ENCODE data around the gene TRRAP. TPM values are rescaled to one million over a fixed set of nuclear protein-coding genes. Genes with fewer than 3 reads are reported as not detected.

TRRAP gene
- total and polyA plus RNA-seq, 2 of the 8 experiments (the other 6 are each of a cell fraction or from before 2014, with no cell fraction given): 21.7 to 48.6 TPM

DNA sequence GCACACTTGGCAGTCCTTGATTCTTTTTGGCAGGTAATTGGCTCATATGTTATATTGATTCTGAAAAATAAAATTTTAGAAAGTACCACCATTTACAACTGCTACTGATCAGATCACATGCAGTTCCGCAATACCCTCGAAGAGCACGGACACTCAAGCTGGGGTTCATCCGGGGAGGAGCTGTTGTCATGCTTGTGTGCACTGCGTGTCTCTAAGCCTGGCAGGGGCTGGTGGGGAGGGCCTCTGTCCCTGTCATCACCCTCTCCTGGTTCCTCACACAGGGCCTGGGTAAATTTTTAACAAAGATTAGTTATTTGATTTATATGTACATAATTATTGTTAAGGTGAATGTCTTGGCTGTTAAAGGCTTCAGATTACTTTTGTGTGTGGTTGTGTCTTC lies 45.2 kb downstream of the TRRAP start:
- no peak overlapping the region for H3K27ac ChIP-seq (ENCODE audit: low read depth, low read length)
- H3K56ac ChIP-seq (replicated peaks; ENCODE audit: insufficient read length, low read depth, low read length): no peak overlapping the region
- no peaks in the 10 kb centered on the region for H3K4me1 ChIP-seq (replicated peaks in 1 of 4; ENCODE audit: control insufficient read depth in 3 of 4, insufficient read depth in 4 of 4, low read length in 3 of 4)
- no peak for TF ChIP-seq SP1 (IDR thresholded peaks at IDR 0.05; ENCODE audit: low read depth, low read length)
- no peak for TF ChIP-seq MAFK (IDR thresholded peaks at IDR 0.05; ENCODE audit: low read depth, low read length)
- no peak for TF ChIP-seq BRCA1 (IDR thresholded peaks at IDR 0.05; ENCODE audit: low read depth, low read length)
- no peak for TF ChIP-seq SP2 (IDR thresholded peaks at IDR 0.05; ENCODE audit: low read length)
- no peak for TF ChIP-seq TAF1 (IDR thresholded peaks at IDR 0.05; ENCODE audit: low read depth, low read length)
- TF ChIP-seq, protein P1, sequence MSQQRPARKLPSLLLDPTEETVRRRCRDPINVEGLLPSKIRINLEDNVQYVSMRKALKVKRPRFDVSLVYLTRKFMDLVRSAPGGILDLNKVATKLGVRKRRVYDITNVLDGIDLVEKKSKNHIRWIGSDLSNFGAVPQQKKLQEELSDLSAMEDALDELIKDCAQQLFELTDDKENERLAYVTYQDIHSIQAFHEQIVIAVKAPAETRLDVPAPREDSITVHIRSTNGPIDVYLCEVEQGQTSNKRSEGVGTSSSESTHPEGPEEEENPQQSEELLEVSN (IDR thresholded peaks at IDR 0.05): no peak
- no peak for TF ChIP-seq SIX5 (IDR thresholded peaks at IDR 0.05; ENCODE audit: low read depth, low read length)
- TF ChIP-seq SUZ12 (IDR thresholded peaks at IDR 0.05; ENCODE audit: low read length): no peak
- TF ChIP-seq CREB1 (IDR thresholded peaks at IDR 0.05): no peak
- TF ChIP-seq USF2 (IDR thresholded peaks at IDR 0.05; ENCODE audit: low read length): no peak
- H2AK5ac ChIP-seq (ENCODE audit: low read depth, low read length): no peak overlapping the region
- DNase-seq (ENCODE audit: low read depth in 1 of 2, low spot score in 2 of 2): no peak
- H3K4me3 ChIP-seq (ENCODE audit: extremely low read depth in 1 of 4, insufficient read depth in 2 of 4, low read depth in 3 of 4, low read length in 4 of 4): no peak overlapping the region
- FAIRE-seq: no peak
- H3K4ac ChIP-seq (replicated peaks; ENCODE audit: insufficient read length, low read depth, low read length): no peak overlapping the region
- H3K9me3 ChIP-seq (ENCODE audit: insufficient read depth in 2 of 2, low read depth in 1 of 2, low read length in 1 of 2): no peaks in the 10 kb centered on the region
- H3K23ac ChIP-seq (ENCODE audit: insufficient read length): no peak overlapping the region
- no peak overlapping the region for H4K91ac ChIP-seq (replicated peaks; ENCODE audit: insufficient read length, low read length)
- no peak overlapping the region for H2BK5ac ChIP-seq (ENCODE audit: low read depth, low read length)
- no peak overlapping the region for H4K8ac ChIP-seq (ENCODE audit: extremely low read depth, insufficient read depth, low read length)
- H3K36me3 ChIP-seq (ENCODE audit: control insufficient read depth in 2 of 4, insufficient read depth in 4 of 4, low read length in 3 of 4): peaks cover 19 to 70% (median 50%) of the 10 kb centered on the region in 4 experiments
- no peak overlapping the region for H2BK120ac ChIP-seq (replicated peaks; ENCODE audit: low read depth, low read length)
- no peak overlapping the region for H2BK20ac ChIP-seq (ENCODE audit: low read length)
- H3K79me2 ChIP-seq (ENCODE audit: control insufficient read depth in 1 of 2, insufficient read depth in 2 of 2, low read length in 2 of 2): no peaks in the 10 kb centered on the region
- peaks cover 2% of the 10 kb centered on the region; the same call in 1 of the 2 replicates for H3K79me1 ChIP-seq (ENCODE audit: low read depth, low read length)
- H2BK15ac ChIP-seq (ENCODE audit: low read length): no peak overlapping the region
- no peaks in the 10 kb centered on the region for H3K27me3 ChIP-seq (replicated peaks in 1 of 4; ENCODE audit: control insufficient read depth in 3 of 4, extremely low read depth in 1 of 4, insufficient read depth in 3 of 4, low read length in 3 of 4)
- H3K18ac ChIP-seq (ENCODE audit: extremely low read depth, low read length): no peak overlapping the region
- no peaks in the 10 kb centered on the region for H3K23me2 ChIP-seq (ENCODE audit: low read depth, low read length)
- H2BK12ac ChIP-seq (ENCODE audit: low read depth, low read length): no peak overlapping the region
- no peak overlapping the region for H3K4me2 ChIP-seq (ENCODE audit: insufficient read depth in 1 of 2, low read depth in 2 of 2, low read length in 2 of 2)
- no peak overlapping the region for H3K9ac ChIP-seq (replicated peaks in 1 of 4; ENCODE audit: extremely low read depth in 1 of 4, low read depth in 3 of 4, low read length in 3 of 4)
- no peak overlapping the region for H2AFZ ChIP-seq (ENCODE audit: low read length)
- 87% methylated on average over 5 of the region's 5 CpGs; no CpG with 5 or more reads in 1 of the 2 experiments for WGBS, 2 experiments (ENCODE audit: extremely low coverage in 1 of 2, insufficient coverage in 1 of 2, insufficient read length in 1 of 2, insufficient replicate concordance in 2 of 2, low coverage in 1 of 2, low lambda C conversion rate in 2 of 2, missing lambda C conversion rate in 1 of 2)
- no peak overlapping the region for H3K14ac ChIP-seq (ENCODE audit: insufficient read length)
- H4K20me1 ChIP-seq (replicated peaks in 1 of 2; ENCODE audit: control insufficient read depth in 1 of 2, insufficient read depth in 2 of 2, low read length in 2 of 2): peaks cover 4 to 16% of the 10 kb centered on the region in 2 experiments
- CTCF ChIA-PET (ENCODE audit: partially characterized antibody): interaction anchor here (0.8 to 1.6 kb wide), 4 partner anchors 8 to 60 kb away, joined by 3 read pairs; no protein-coding TSS in a partner anchor
- POLR2A ChIA-PET (ENCODE audit: partially characterized antibody): interaction anchor here (0.8 kb wide), 1 partner anchor 21 kb away, joined by 3 read pairs; no protein-coding TSS in a partner anchor
- H4K5ac ChIP-seq (ENCODE audit: insufficient read length, low read depth, low read length): no peak overlapping the region

Measured in H1 (cell line).